ENCODE data around the gene PSTK.

PSTK gene, protein sequence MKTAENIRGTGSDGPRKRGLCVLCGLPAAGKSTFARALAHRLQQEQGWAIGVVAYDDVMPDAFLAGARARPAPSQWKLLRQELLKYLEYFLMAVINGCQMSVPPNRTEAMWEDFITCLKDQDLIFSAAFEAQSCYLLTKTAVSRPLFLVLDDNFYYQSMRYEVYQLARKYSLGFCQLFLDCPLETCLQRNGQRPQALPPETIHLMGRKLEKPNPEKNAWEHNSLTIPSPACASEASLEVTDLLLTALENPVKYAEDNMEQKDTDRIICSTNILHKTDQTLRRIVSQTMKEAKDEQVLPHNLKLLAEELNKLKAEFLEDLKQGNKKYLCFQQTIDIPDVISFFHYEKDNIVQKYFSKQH

DNA sequence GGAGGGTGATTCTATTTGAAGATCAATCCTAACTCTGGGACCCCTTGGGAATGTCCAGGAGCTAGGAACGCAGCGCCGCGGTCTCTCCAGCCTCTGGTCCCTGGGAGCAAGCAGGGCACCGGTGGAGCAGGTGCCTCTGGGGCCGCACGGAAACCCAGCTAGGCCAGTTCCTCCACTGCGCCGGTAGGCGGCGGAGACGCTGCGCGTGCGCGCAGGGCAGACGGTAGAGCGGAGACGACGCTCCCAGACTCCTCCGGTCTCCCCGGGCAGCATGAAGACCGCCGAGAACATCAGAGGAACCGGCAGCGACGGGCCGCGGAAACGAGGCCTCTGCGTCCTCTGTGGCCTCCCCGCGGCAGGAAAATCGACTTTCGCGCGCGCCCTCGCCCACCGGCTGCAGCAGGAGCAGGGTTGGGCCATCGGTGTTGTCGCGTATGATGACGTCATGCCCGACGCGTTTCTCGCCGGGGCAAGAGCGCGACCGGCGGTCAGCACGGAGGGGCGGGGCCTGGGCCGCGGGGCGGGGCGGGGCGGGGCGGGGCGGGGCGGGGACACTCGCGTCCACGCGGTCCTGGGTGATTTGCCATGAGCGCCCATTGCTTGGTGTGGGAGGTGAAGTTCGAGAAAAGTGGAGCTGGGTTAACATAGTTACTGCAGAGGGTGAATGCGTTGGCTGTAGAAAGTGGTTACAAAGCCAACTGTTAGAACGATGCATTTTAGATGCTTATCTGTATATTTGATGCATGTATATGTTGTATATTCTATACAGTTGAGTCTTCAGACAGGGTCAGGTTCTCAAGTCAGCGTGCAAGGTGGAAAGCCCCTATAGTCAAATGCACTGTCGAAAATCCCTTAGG is at the start of gene PSTK:
TSS of gene PSTK (plus strand) at position 193 of the 857 bp plus-strand sequence. CDS start at position 272, 79 bp downstream.
- DNase-seq (ENCODE audit: insufficient read length, low spot score): peak; percentile 75
- TF ChIP-seq POLR2A (IDR thresholded peaks at IDR 0.05; ENCODE audit: low read depth, low read length): peak; percentile 55; the same call in 1 of the 2 replicates
- no peak for FAIRE-seq

DNA sequence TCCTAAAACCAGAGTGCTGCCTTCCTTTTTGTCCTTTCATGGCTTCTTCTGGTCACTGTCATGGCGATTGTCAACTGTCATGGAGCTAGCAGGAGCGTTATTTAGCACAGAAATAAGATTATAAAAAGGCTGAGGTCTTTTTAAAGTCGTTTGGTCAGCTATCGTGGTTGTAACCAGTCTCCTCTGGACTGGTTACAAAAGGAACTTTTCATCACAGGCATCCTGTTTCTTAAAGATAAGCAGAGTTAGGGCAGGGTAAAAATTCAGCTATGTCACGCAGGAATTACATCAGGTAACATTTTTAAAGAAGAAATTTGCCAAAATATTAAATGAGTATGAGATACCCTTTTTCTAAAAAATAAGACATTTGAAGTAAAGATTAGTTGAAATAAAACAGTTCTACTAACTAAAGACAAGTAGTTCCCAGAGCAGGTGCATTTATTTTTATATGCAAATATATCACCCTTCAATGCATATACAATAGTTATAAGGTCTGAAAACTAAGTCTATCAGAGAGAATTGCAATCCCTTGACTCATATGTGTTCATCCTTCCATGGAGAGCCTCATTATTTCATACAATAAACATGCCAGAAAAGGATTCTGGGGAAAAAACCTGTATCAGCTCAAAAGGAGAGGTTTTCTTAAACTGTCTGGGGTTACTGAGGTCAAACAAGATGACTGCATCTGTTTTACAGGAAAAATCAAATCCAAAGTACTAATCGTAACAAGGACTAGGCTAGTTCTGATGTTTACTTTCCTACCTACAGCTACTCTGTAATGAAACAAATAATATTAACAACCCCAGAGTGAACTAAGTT is 48.9 kb upstream of the PSTK start:
- FAIRE-seq (no peak), DNase-seq (ENCODE audit: insufficient read length, low spot score) (no peak)

GRCh38 chr10:122939133-122939855 is 40.9 kb upstream of the PSTK start:
- FAIRE-seq (no peak), DNase-seq (ENCODE audit: insufficient read length, low spot score) (no peak)
- TF ChIP-seq POLR2A (IDR thresholded peaks at IDR 0.05; ENCODE audit: low read depth, low read length): no peak

More for the DNA sequence above, 48.9 kb upstream of the PSTK start:
- no peak for TF ChIP-seq POLR2A (IDR thresholded peaks at IDR 0.05; ENCODE audit: low read depth, low read length)

DNA sequence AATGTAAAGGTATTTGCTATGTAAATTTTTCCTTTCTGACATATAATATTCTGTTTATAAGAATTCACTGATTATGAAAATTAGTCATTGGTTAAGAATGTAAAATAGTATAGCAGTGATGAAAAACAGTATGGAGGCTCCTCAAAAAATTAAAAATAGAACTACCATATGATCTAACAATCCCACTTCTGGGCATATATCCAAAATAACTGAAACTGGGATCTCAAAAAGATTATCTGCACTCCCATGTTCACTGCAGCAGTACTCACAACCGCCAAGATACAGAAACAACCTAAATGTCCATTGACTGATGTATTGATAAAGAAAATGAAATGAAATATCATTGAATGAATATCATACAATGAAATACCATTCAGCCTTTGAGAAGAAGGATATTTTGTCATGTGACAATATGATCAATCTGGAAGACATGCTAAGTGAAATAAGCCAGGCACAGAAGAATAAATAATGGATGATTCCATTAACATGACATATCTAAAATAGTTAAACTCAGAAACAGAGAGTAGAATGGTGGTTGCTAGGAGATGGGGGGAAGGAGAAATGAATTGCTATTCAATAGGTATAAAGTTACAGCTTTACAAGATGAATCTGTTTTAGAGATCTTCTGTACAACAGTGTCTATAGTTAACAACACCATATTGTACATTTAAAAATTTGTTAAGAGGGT is 40.2 kb upstream of the PSTK start:
- TF ChIP-seq POLR2A (IDR thresholded peaks at IDR 0.05; ENCODE audit: low read depth, low read length): no peak
- DNase-seq (ENCODE audit: insufficient read length, low spot score) (no peak), FAIRE-seq (peak; percentile 30)

GRCh38 chr10:122949296-122949695 is 30.9 kb upstream of the PSTK start:
- no peak for TF ChIP-seq POLR2A (IDR thresholded peaks at IDR 0.05; ENCODE audit: low read depth, low read length)
- FAIRE-seq (no peak), DNase-seq (ENCODE audit: insufficient read length, low spot score) (no peak)

- FAIRE-seq: peak; percentile 86
- no peak for TF ChIP-seq POLR2A (IDR thresholded peaks at IDR 0.05; ENCODE audit: low read depth, low read length)
Measured at GRCh38 chr10:122953902-122954730, 26.1 kb upstream of the PSTK start, which contains the start of gene C10orf88. C10orf88 (minus strand) TSS chr10:122954227; CDS start chr10:122954178, 49 bp downstream.

DNA sequence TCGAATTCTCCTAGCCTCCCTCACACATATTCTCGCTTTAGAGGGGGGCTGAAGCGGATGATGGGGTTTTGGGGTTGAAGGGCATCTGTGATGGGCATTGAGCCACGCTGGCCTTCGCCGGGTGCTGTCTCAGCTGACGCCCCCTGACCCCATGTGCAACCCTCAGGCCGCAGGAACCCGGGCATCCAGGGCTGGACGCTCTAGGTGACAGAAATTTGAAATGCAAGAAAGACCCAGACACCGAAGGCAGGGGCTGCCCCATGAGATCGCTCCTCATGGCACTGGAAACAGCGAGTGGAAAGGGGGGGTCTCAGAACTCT is 25.5 kb upstream of the PSTK start:
- FAIRE-seq (no peak), DNase-seq (ENCODE audit: insufficient read length, low spot score) (no peak)
- no peak for TF ChIP-seq POLR2A (IDR thresholded peaks at IDR 0.05; ENCODE audit: low read depth, low read length)

More at GRCh38 chr10:122953902-122954730, 26.1 kb upstream of the PSTK start, which contains the start of gene C10orf88:
- peak; percentile 77 for DNase-seq (ENCODE audit: insufficient read length, low spot score)

DNA sequence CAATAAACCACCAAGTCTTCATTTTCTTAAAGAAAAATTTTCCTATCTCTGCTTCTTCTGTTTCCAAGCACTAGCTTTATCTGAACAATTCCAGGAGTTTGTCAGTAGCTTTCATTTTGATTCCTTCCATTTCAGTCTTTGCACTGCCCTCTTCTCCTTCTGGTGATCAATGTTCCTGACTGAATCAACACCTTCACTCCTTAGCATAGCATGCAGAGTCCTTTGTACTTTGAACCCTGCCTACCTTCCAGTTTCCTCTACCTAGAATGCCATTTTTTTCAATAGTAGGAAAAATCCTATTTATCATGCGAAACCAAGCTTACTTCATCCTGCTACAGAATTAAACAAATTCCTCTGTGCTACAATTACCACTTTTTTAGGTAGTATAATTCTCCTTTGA is 24.3 kb upstream of the PSTK start:
- no peak for DNase-seq (ENCODE audit: insufficient read length, low spot score)
- FAIRE-seq: no peak
- TF ChIP-seq POLR2A (IDR thresholded peaks at IDR 0.05; ENCODE audit: low read depth, low read length): no peak

DNA sequence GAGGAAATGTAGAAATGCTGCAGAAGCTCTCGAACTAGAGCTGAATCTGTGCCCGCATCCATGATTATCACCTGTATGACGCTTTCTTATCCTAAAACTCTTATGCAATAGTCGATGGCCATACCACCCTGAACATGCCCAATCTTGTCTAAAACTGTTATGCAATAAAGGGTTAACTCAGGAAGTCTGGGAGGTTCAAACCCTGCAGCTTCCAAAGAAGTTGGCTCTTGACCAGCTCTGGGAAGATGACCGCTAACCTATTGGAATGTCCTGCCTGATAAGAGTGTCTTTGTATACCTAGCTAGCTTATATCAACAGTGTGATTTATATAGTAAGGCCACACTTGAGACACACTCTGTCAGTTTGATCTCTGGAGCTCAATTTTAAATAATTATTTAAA is 22.7 kb upstream of the PSTK start:
- no peak for TF ChIP-seq POLR2A (IDR thresholded peaks at IDR 0.05; ENCODE audit: low read depth, low read length)
- no peak for DNase-seq (ENCODE audit: insufficient read length, low spot score)
- FAIRE-seq: no peak

DNA sequence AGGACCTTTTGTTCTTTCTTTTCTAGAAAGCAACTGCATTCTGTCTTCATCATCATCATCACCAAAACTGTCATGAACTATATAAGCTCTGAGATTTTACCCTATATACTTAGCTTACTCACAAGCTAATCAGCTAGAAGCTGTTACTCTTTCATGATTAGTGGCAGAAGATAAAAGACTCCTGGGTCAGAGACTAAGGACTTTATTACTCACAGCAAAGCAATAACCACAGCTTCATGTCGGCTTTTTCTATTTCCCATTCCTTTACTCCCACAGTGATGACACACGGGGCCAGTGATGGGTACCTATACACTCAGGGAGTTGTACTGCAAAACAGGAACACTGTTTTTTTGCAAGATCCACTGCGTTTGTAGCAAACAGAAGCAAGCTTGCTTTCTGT is 17.8 kb upstream of the PSTK start:
- TF ChIP-seq POLR2A (IDR thresholded peaks at IDR 0.05; ENCODE audit: low read depth, low read length): no peak
- DNase-seq (ENCODE audit: insufficient read length, low spot score) (no peak), FAIRE-seq (no peak)

GRCh38 chr10:122966879-122967278 is 13.3 kb upstream of the PSTK start:
- FAIRE-seq (no peak), DNase-seq (ENCODE audit: insufficient read length, low spot score) (no peak)
- TF ChIP-seq POLR2A (IDR thresholded peaks at IDR 0.05; ENCODE audit: low read depth, low read length): no peak

DNA sequence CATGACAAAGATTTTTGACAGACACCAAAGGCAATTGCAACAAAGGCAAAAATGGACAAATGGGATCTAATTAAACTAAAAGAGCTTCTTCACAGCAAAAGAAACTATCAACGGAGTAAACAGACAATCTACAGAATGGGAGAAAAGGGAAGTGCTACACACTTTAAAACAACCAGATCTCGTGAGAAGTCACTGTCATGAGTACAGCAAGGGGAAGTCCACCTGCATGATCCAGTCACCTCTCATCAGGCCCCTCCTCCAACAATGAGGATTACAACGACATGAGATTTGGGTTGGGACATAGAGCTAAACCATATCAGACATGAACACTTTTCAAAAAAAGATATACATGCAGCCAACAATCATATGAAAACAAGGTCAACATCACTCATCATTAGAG is 11.5 kb upstream of the PSTK start:
- no peak for DNase-seq (ENCODE audit: insufficient read length, low spot score)
- TF ChIP-seq POLR2A (IDR thresholded peaks at IDR 0.05; ENCODE audit: low read depth, low read length): no peak
- FAIRE-seq: no peak

Data from H54 (cell line).